Ovary (tissue), 3 donors: ENCODE measurements around the gene PEX5.
A peak's percentile ranks its signal among the peaks of the same experiment; 100 is the strongest.

Experiments used
- CTCF ChIP-seq, 3 donors: fragments of 450-650 bp in 2 of 3; fragments of 200-600 bp in 1 of 3; IDR thresholded peaks; one replicate each; pipeline versions ENCODE4 v1.5.1 to v1.8.0; 2016 to 2022; ENCODE audit warnings: antibody characterized with exemption in 3 of 3, mild to moderate bottlenecking in 1 of 3
- EP300 ChIP-seq: sonication (generic); formaldehyde crosslinking; IDR thresholded peaks from one replicate; pipeline ENCODE4 v1.6.1; 2017; ENCODE audit warnings: antibody characterized with exemption
- POLR2A ChIP-seq: fragments of 450-650 bp; IDR thresholded peaks from one replicate; pipeline ENCODE4 v1.6.1; 2017; ENCODE audit warnings: antibody characterized with exemption, mild to moderate bottlenecking, moderate library complexity
- donor health status: DM: no; HTN: no; CAD: no.

GRCh38 chr12:7144414-7145120, 44.9 kb upstream of the PEX5 start:
- TF ChIP-seq CTCF (IDR thresholded peaks at IDR 0.05) (peak; percentile 34 to 49 (median 43)), POLR2A (no peak), EP300 (no peak)
